Endodermal cell (in vitro differentiated cells): ENCODE data around the gene NDEL1. TPM values are rescaled to one million over a fixed set of nuclear protein-coding genes. Genes with fewer than 3 reads are reported as not detected.

Experiments used
- DNase-seq: peaks from one replicate; pipeline ENCODE4 v3.0.0-alpha.2; 2017
- H3K27ac ChIP-seq: 2 replicates; pipeline ENCODE4 v1.5.1; 2013; ENCODE audit warnings: mild to moderate bottlenecking, low read depth, low read length, moderate library complexity
- H3K27me3 ChIP-seq: 2 replicates; pipeline ENCODE4 v1.6.1; 2013; ENCODE audit warnings: mild to moderate bottlenecking, low read length, moderate library complexity; ENCODE audit not compliant: insufficient read depth, control insufficient read depth, poor library complexity, severe bottlenecking
- H3K36me3 ChIP-seq: 2 replicates; pipeline ENCODE4 v1.7.0; 2013; ENCODE audit warnings: mild to moderate bottlenecking, low read length, moderate library complexity; ENCODE audit not compliant: control insufficient read depth, insufficient read depth
- H3K4me1 ChIP-seq: one replicate; pipeline ENCODE4 v1.7.0; 2013; ENCODE audit warnings: low read length; ENCODE audit not compliant: control insufficient read depth, insufficient read depth
- H3K4me3 ChIP-seq: 2 replicates; pipeline ENCODE4 v1.5.1; 2013; ENCODE audit warnings: mild to moderate bottlenecking, low read length, moderate library complexity
- H3K9ac ChIP-seq: 2 replicates; pipeline ENCODE4 v1.6.1; 2013; ENCODE audit warnings: mild to moderate bottlenecking, low read length, moderate library complexity; ENCODE audit not compliant: poor library complexity, severe bottlenecking; ENCODE audit errors: extremely low read depth
- H3K9me3 ChIP-seq: 2 replicates; pipeline ENCODE4 v1.6.1; 2013; ENCODE audit warnings: mild to moderate bottlenecking, low read length, moderate library complexity; ENCODE audit not compliant: control insufficient read depth
- H3K27ac Mint-ChIP-seq: 2 replicates; pipeline ENCODE4 v1.8.0; 2020; ENCODE audit warnings: mixed read lengths
- H3K27me3 Mint-ChIP-seq: 2 replicates; pipeline ENCODE4 v1.8.0; 2021; ENCODE audit warnings: mild to moderate bottlenecking, mixed read lengths; ENCODE audit not compliant: insufficient read depth
- H3K36me3 Mint-ChIP-seq: 2 replicates; pipeline ENCODE4 v1.8.0; 2020; ENCODE audit warnings: low read depth, mixed read lengths
- H3K4me1 Mint-ChIP-seq: 2 replicates; pipeline ENCODE4 v1.8.0; 2020; ENCODE audit warnings: mixed read lengths
- H3K4me3 Mint-ChIP-seq: 2 replicates; pipeline ENCODE4 v1.8.0; 2020; ENCODE audit warnings: mild to moderate bottlenecking, moderate library complexity, mixed read lengths
- H3K9me3 Mint-ChIP-seq: 2 replicates; pipeline ENCODE4 v1.8.0; 2020; ENCODE audit warnings: mild to moderate bottlenecking, mixed read lengths
- CTCF ChIP-seq: fragments of 200-600 bp; sonication (generic); conservative IDR thresholded peaks from 2 replicates; pipeline ENCODE4 v1.5.0; 2021; ENCODE audit warnings: antibody characterized with exemption, mild to moderate bottlenecking
- WGBS, 2 experiments: methylation state at CpG; one replicate each; pipeline versions ENCODE4 v1.1.5 to v1.1.7; 2013; ENCODE audit warnings: missing lambda C conversion rate in 2 of 2, mixed read lengths in 1 of 2; ENCODE audit not compliant: insufficient coverage in 1 of 2, insufficient read length in 1 of 2; 5-methylcytosine and 5-hydroxymethylcytosine counted together
- total RNA-seq, 2 donors: library from RNA; stranded (reverse); fragmentation: NEBNext Ultra II Directional in 1 of 2; extraction: Animal tissue kit (Norgen Biotek cat#: 25700) in 1 of 2; gene quantifications; 2 replicates in 1 of 2; 3 replicates in 1 of 2; pipeline ENCODE4 v1.2.1, GENCODE V29; 2021

NDEL1 gene
- total RNA-seq, 2 donors from 2014 or later = 60.4 to 61.2 TPM

DNA sequence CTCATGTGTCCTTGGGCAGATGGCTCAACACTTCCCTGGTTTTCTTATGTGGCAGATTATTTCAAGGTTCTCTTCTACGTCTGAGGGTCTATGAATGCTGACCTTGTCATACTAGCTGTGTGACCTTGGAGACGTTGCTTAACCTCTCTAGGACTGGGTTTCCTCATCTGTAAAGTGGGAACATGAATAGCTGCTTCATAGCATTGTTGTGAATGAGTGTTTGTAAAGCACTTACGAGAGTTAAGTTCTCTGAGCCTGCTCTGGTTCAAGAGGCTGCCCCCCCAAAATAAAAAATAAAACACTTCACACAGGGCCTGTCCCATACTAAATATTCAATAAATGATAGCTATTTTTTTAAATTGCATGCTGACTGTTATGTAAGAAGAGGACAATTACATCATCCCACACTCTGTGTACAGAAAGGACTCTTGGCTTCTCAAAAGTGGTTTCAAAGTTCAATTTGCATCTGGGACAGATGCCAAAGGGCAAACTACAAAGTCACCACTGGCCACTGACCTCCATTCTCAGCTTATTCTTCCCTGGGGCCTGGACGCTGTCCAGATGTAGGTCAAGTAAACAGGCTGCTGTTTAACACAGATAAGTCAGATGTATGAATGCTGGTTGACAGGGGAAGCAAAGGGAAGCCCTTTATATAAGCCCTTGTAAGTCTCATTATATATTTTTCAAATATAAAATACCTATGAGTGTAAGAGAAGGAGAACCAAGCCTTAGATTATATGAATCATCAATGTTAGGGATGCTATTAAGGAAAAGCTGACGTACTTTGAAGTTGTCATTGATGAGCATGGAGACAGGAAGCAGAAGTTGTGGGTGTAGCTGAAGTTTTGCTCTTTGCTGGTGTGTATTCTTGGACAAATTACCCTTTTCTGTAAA is 15.4 kb upstream of the NDEL1 start:
- Mint-ChIP-seq H3K36me3 (no peaks in the 10 kb centered on the region), H3K9me3 (no peaks in the 10 kb centered on the region), H3K4me3 (no peak overlapping the region), H3K4me1 (no peaks in the 10 kb centered on the region), H3K27me3 (peaks cover 20% of the 10 kb centered on the region), H3K27ac (no peak overlapping the region)
- no peaks in the 10 kb centered on the region for H3K4me1 ChIP-seq
- TF ChIP-seq CTCF = no peak
- H3K9me3 ChIP-seq = no peaks in the 10 kb centered on the region
- H3K36me3 ChIP-seq = no peaks in the 10 kb centered on the region
- DNase-seq = peak; percentile 17
- 77 to 89% methylated on average over 3 to 5 of the region's 5 CpGs for WGBS, 2 experiments
- H3K27ac ChIP-seq = no peak overlapping the region
- no peak overlapping the region for H3K9ac ChIP-seq
- H3K4me3 ChIP-seq = no peak overlapping the region
- H3K27me3 ChIP-seq = peaks cover 29% of the 10 kb centered on the region

- peak; percentile 41 for DNase-seq
- no peaks in the 10 kb centered on the region for H3K4me1 Mint-ChIP-seq
- Histone ChIP-seq H3K4me1 (no peaks in the 10 kb centered on the region), H3K9ac (no peak overlapping the region), H3K9me3 (no peaks in the 10 kb centered on the region), H3K36me3 (no peaks in the 10 kb centered on the region), H3K27me3 (peaks cover 18% of the 10 kb centered on the region), H3K27ac (no peak overlapping the region), H3K4me3 (no peak overlapping the region)
- 83 to 100% methylated on average over 2 to 3 of the region's 3 CpGs for whole genome bisulfite sequencing, 2 experiments
- H3K27me3 Mint-ChIP-seq = peaks cover 16% of the 10 kb centered on the region
- H3K4me3 Mint-ChIP-seq = no peak overlapping the region
- H3K36me3 Mint-ChIP-seq = no peaks in the 10 kb centered on the region
- H3K27ac Mint-ChIP-seq = no peak overlapping the region
- no peak for TF ChIP-seq CTCF
- no peaks in the 10 kb centered on the region for H3K9me3 Mint-ChIP-seq
Observed at GRCh38 chr17:8421571-8421970, 14.1 kb upstream of the NDEL1 start.

DNA sequence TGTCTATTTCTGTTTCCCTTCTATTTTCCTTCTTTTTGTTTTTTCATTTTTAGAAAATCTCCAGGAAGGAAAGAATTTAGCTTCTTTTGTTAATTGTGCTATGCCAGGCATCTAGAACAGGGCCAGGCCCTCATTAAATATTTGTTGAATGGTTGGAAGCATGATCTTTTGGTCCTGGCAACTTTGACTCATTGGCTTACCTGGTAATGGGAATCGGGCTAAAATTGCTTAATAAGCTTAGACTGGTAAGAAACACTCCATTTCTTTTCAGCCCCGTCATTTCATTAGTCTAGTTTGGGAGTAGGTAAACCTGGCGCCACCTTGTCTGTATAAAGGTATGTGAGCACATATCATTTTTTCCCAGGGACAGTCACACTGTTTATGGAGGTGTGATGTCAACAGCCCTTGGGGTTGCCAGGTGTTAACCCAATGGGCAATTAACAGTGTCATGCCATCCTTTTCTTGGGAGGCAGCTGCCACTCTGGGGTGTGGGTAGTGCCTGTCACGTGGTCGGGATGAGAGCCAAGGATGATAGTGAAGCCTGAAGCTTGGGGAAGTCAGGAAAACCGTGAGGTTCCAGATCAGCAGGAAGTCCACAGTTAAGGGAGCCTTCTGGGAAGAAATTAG is 9.5 kb upstream of the NDEL1 start:
- H3K4me3 ChIP-seq = no peak overlapping the region
- no peak overlapping the region for H3K9ac ChIP-seq
- H3K9me3 ChIP-seq = no peaks in the 10 kb centered on the region
- H3K36me3 Mint-ChIP-seq = no peaks in the 10 kb centered on the region
- H3K4me1 Mint-ChIP-seq = peaks cover 6% of the 10 kb centered on the region
- no peak for TF ChIP-seq CTCF
- peak; percentile 26 for DNase-seq
- 82 to 97% methylated on average over 3 to 6 of the region's 6 CpGs for WGBS, 2 experiments
- no peaks in the 10 kb centered on the region for H3K27me3 ChIP-seq
- no peaks in the 10 kb centered on the region for H3K36me3 ChIP-seq
- no peaks in the 10 kb centered on the region for H3K4me1 ChIP-seq
- H3K27ac Mint-ChIP-seq = no peak overlapping the region
- no peak overlapping the region for H3K4me3 Mint-ChIP-seq
- peaks cover 3% of the 10 kb centered on the region for H3K27me3 Mint-ChIP-seq
- H3K9me3 Mint-ChIP-seq = no peaks in the 10 kb centered on the region
- H3K27ac ChIP-seq = no peak overlapping the region
